MM.1S (cell line): Measurements from ENCODE around the gene PDE11A.

ENCODE experiments used
- CTCF ChIP-seq: fragments of 300-600 bp; sonication (generic); IDR thresholded peaks from 2 replicates; pipeline ENCODE4 v1.5.1; 2016; ENCODE audit warnings: antibody characterized with exemption, low read length, mixed read lengths
- EZH2 ChIP-seq: fragments of 300-600 bp; sonication (generic); optimal IDR thresholded peaks from 2 replicates; pipeline ENCODE3; 2017; ENCODE audit warnings: low read depth, mild to moderate bottlenecking, antibody characterized with exemption, low read length, mixed read lengths
- EZH2phosphoT487 ChIP-seq: fragments of 300-600 bp; sonication (generic); IDR thresholded peaks from 2 replicates; pipeline ENCODE4 v1.6.1; 2018; ENCODE audit warnings: antibody characterized with exemption, low read length

GRCh38 chr2:177575358-177575757, 497.2 kb downstream of the PDE11A start:
- no peak for TF ChIP-seq CTCF
- no peak for TF ChIP-seq EZH2phosphoT487
- no peak for TF ChIP-seq EZH2
